H1 (cell line): ENCODE measurements around the gene CALML5. TPM values are rescaled to one million over a fixed set of nuclear protein-coding genes. Genes with fewer than 3 reads are reported as not detected.

ENCODE experiments used
- CTCF ChIA-PET: fragments of 300-600 bp; sonication (Branson Sonifier 250); formaldehyde crosslinking; loops from one replicate; lab custom pipeline; 2021; ENCODE audit not compliant: partially characterized antibody; lab: Charles Lee
- POLR2A ChIA-PET: fragments of 300-600 bp; sonication (Branson Sonifier 250); formaldehyde crosslinking; loops from one replicate; lab custom pipeline; 2021; ENCODE audit warnings: inconsistent platforms; ENCODE audit not compliant: partially characterized antibody; lab: Charles Lee
- DNase-seq, 2 experiments: peaks; one replicate each; pipeline versions ENCODE4 v3.0.0 to v3.0.0-alpha.2; 2010 to 2022; ENCODE audit warnings: low spot score in 2 of 2, low read depth in 1 of 2, mixed read lengths in 1 of 2
- FAIRE-seq: peaks from 2 replicates; lab custom pipeline; 2011; peaks lifted over from hg19 to GRCh38; lab: Jason Lieb, UNC
- H2AFZ ChIP-seq: 2 replicates; pipeline ENCODE4 v1.8.1; 2012; ENCODE audit warnings: low read length, inconsistent platforms
- H2AK5ac ChIP-seq: 2 replicates; pipeline ENCODE4 v1.6.1; 2013; ENCODE audit warnings: low read depth, low read length
- H2BK120ac ChIP-seq: replicated peaks from 2 replicates; pipeline ENCODE3; 2013; ENCODE audit warnings: low read depth, low read length, inconsistent platforms
- H2BK12ac ChIP-seq: 2 replicates; pipeline ENCODE4 v1.6.1; 2013; ENCODE audit warnings: low read depth, low read length
- H2BK15ac ChIP-seq: 2 replicates; pipeline ENCODE4 v1.6.1; 2013; ENCODE audit warnings: low read length
- H2BK20ac ChIP-seq: 2 replicates; pipeline ENCODE4 v1.6.1; 2013; ENCODE audit warnings: low read length
- H2BK5ac ChIP-seq: 2 replicates; pipeline ENCODE4 v1.6.1; 2013; ENCODE audit warnings: low read depth, low read length
- H3K14ac ChIP-seq: 2 replicates; pipeline ENCODE4 v1.6.1; 2013; ENCODE audit warnings: inconsistent platforms; ENCODE audit not compliant: insufficient read length
- H3K18ac ChIP-seq: 2 replicates; pipeline ENCODE4 v1.6.1; 2013; ENCODE audit warnings: low read length; ENCODE audit errors: extremely low read depth
- H3K23ac ChIP-seq: 2 replicates; pipeline ENCODE4 v1.6.1; 2013; ENCODE audit warnings: inconsistent platforms; ENCODE audit not compliant: insufficient read length
- H3K23me2 ChIP-seq: 2 replicates; pipeline ENCODE4 v1.6.1; 2013; ENCODE audit warnings: low read depth, low read length
- H3K27ac ChIP-seq: 2 replicates; pipeline ENCODE4 v1.6.1; 2011; ENCODE audit warnings: low read depth, low read length, inconsistent platforms
- H3K27me3 ChIP-seq, 4 experiments: replicated peaks in 1 of 4; 1 replicate in 1 of 4; 2 replicates in 3 of 4; pipeline versions ENCODE4 v1.6.1 to v1.8.1; 2011 to 2013; ENCODE audit warnings: low read length in 3 of 4, mild to moderate bottlenecking in 3 of 4, inconsistent platforms in 2 of 4, mixed read lengths in 2 of 4, moderate library complexity in 1 of 4; ENCODE audit not compliant: control insufficient read depth in 3 of 4, insufficient read depth in 3 of 4; ENCODE audit errors: extremely low read depth in 1 of 4
- H3K36me3 ChIP-seq, 4 experiments: 2 replicates each; pipeline versions ENCODE4 v1.6.1 to v1.8.1; 2011 to 2013; ENCODE audit warnings: mild to moderate bottlenecking in 4 of 4, low read length in 3 of 4, moderate library complexity in 2 of 4, control low read depth in 1 of 4, inconsistent platforms in 1 of 4; ENCODE audit not compliant: insufficient read depth in 4 of 4, control insufficient read depth in 2 of 4
- H3K4ac ChIP-seq: replicated peaks from 2 replicates; pipeline ENCODE3; 2013; ENCODE audit warnings: low read length, low read depth, mixed read lengths, inconsistent platforms; ENCODE audit not compliant: insufficient read length
- H3K4me1 ChIP-seq, 4 experiments: replicated peaks in 1 of 4; 1 replicate in 1 of 4; 2 replicates in 3 of 4; pipeline versions ENCODE4 v1.6.1 to v1.8.1; 2011 to 2013; ENCODE audit warnings: low read length in 3 of 4, inconsistent platforms in 2 of 4, mixed read lengths in 1 of 4; ENCODE audit not compliant: insufficient read depth in 4 of 4, control insufficient read depth in 3 of 4
- H3K4me2 ChIP-seq, 2 experiments: 2 replicates each; pipeline versions ENCODE4 v1.6.1 to v1.8.1; 2011 to 2013; ENCODE audit warnings: low read depth in 2 of 2, low read length in 2 of 2, control low read depth in 1 of 2, inconsistent platforms in 1 of 2, mild to moderate bottlenecking in 1 of 2; ENCODE audit not compliant: insufficient read depth in 1 of 2
- H3K4me3 ChIP-seq, 4 experiments: fragments of 200-600, 300-600 bp in 1 of 4; sonication (generic), shearing (Covaris generic), sonication (Bioruptor Twin) in 1 of 4; 2 replicates each; pipeline versions ENCODE4 v1.5.1 to v1.8.1; 2011 to 2016; ENCODE audit warnings: low read length in 4 of 4, low read depth in 3 of 4, control low read depth in 2 of 4, inconsistent platforms in 2 of 4, mild to moderate bottlenecking in 2 of 4, mixed read lengths in 1 of 4, moderate library complexity in 1 of 4; ENCODE audit not compliant: insufficient read depth in 2 of 4; ENCODE audit errors: extremely low read depth in 1 of 4
- H3K56ac ChIP-seq: replicated peaks from 2 replicates; pipeline ENCODE3; 2013; ENCODE audit warnings: low read depth, mild to moderate bottlenecking, mixed read lengths, low read length, inconsistent platforms; ENCODE audit not compliant: insufficient read length
- H3K79me1 ChIP-seq: 2 replicates; pipeline ENCODE4 v1.6.1; 2013; ENCODE audit warnings: low read depth, low read length, control low read depth
- H3K79me2 ChIP-seq, 2 experiments: 2 replicates each; pipeline versions ENCODE4 v1.6.1 to v1.8.1; 2012 to 2013; ENCODE audit warnings: low read length in 2 of 2, mild to moderate bottlenecking in 2 of 2, inconsistent platforms in 1 of 2; ENCODE audit not compliant: insufficient read depth in 2 of 2, control insufficient read depth in 1 of 2
- H3K9ac ChIP-seq, 4 experiments: replicated peaks in 1 of 4; 1 replicate in 1 of 4; 2 replicates in 3 of 4; pipeline versions ENCODE4 v1.6.1 to v1.8.1; 2011 to 2013; ENCODE audit warnings: low read depth in 3 of 4, low read length in 3 of 4, control low read depth in 2 of 4, mild to moderate bottlenecking in 2 of 4, moderate library complexity in 2 of 4, inconsistent platforms in 1 of 4; ENCODE audit errors: extremely low read depth in 1 of 4
- H3K9me3 ChIP-seq, 2 experiments: 2 replicates each; pipeline versions ENCODE4 v1.6.1 to v1.8.1; 2012 to 2013; ENCODE audit warnings: mild to moderate bottlenecking in 2 of 2, moderate library complexity in 2 of 2, control low read depth in 1 of 2, inconsistent platforms in 1 of 2, low read depth in 1 of 2, low read length in 1 of 2, mixed read lengths in 1 of 2; ENCODE audit not compliant: insufficient read depth in 2 of 2
- H4K20me1 ChIP-seq, 2 experiments: replicated peaks in 1 of 2; 2 replicates each; pipeline versions ENCODE3 to v1.8.1; 2011 to 2013; ENCODE audit warnings: inconsistent platforms in 2 of 2, low read length in 2 of 2, mild to moderate bottlenecking in 1 of 2; ENCODE audit not compliant: insufficient read depth in 2 of 2, control insufficient read depth in 1 of 2
- H4K5ac ChIP-seq: 2 replicates; pipeline ENCODE4 v1.6.1; 2013; ENCODE audit warnings: low read length, low read depth, mixed read lengths, inconsistent platforms; ENCODE audit not compliant: insufficient read length
- H4K8ac ChIP-seq: 2 replicates; pipeline ENCODE4 v1.8.0; 2013; ENCODE audit warnings: mild to moderate bottlenecking, moderate library complexity, low read length, inconsistent platforms; ENCODE audit not compliant: insufficient read depth; ENCODE audit errors: extremely low read depth
- H4K91ac ChIP-seq: replicated peaks from 2 replicates; pipeline ENCODE3; 2013; ENCODE audit warnings: low read length, mixed read lengths, inconsistent platforms; ENCODE audit not compliant: insufficient read length
- CBX8 ChIP-seq: fragments of 300-800, 300-1000 bp; sonication (generic); IDR thresholded peaks from 2 replicates; pipeline ENCODE4 v1.7.1; 2016; ENCODE audit warnings: low read depth, low read length, borderline replicate concordance
- POLR2AphosphoS5 ChIP-seq: IDR thresholded peaks from 2 replicates; pipeline ENCODE4 v1.6.1; 2011; ENCODE audit warnings: low read depth, low read length
- TAF1 ChIP-seq: IDR thresholded peaks from 2 replicates; pipeline ENCODE4 v1.6.1; 2011; ENCODE audit warnings: mild to moderate bottlenecking, low read depth, low read length
- WGBS, 2 experiments: shearing (Covaris generic) in 1 of 2; methylation state at CpG; one replicate each; pipeline versions ENCODE4 v1.1.6 to v1.1.7; 2013 to 2015; ENCODE audit warnings: low lambda C conversion rate in 2 of 2, mixed read lengths in 2 of 2, inconsistent platforms in 1 of 2, low coverage in 1 of 2, missing lambda C conversion rate in 1 of 2; ENCODE audit not compliant: insufficient replicate concordance in 2 of 2, insufficient coverage in 1 of 2, insufficient read length in 1 of 2; ENCODE audit errors: extremely low coverage in 1 of 2, missing lambda C conversion rate in 1 of 2; 5-methylcytosine and 5-hydroxymethylcytosine counted together
- polyA plus RNA-seq, 7 experiments: library from polyadenylated mRNA; depleted of rRNA in 3 of 7; stranded (reverse) in 5 of 7; unstranded in 2 of 7; fragments of >200 nt in 5 of 7; fragments of 200-250 nt in 2 of 7; gene quantifications; 1 replicate in 5 of 7; 2 replicates in 1 of 7; 4 replicates in 1 of 7; pipeline versions ENCODE4 v1.2.1 to v1.2.3, GENCODE V29; 2011 to 2013; ENCODE audit warnings: missing spikeins in 2 of 7, mixed read lengths in 2 of 7
- total RNA-seq: library from RNA; stranded (reverse); fragmentation: NEBNext Ultra II Directional; extraction: Animal tissue kit (Norgen Biotek cat#: 25700); gene quantifications from 2 replicates; pipeline ENCODE4 v1.2.1, GENCODE V29; 2021

Gene CALML5
- total and polyA plus RNA-seq, 2 of the 8 experiments (the other 6 are each of a cell fraction or from before 2014, with no cell fraction given) = not detected

DNA sequence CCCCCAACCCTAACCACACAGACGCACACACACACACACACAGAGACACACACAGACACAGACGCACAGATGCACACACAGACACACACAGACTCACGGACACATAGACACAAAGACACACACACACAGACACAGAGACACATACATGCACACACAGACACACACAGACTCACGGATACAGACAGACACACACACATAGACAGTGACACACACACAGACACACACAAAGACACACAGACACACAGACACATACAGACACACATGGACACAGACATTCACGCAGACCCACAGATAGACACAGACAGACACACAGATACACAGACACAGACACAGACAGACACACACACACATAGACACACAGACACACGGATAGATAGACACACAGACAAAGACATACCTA is 2.1 kb downstream of the CALML5 start:
- no peak overlapping the region for H3K18ac ChIP-seq
- peak overlapping the region; percentile 77 for H3K56ac ChIP-seq
- no peak overlapping the region for H2BK5ac ChIP-seq
- no peaks in the 10 kb centered on the region for H3K36me3 ChIP-seq
- CTCF ChIA-PET = no interaction called here
- peak overlapping the region; percentile 85 for H3K4ac ChIP-seq
- no peak overlapping the region for H3K9ac ChIP-seq
- H2AFZ ChIP-seq = no peak overlapping the region
- H3K4me3 ChIP-seq = no peak overlapping the region
- peaks cover 0 to 3% of the 10 kb centered on the region in 2 experiments for H4K20me1 ChIP-seq
- H3K79me1 ChIP-seq = no peaks in the 10 kb centered on the region
- peak overlapping the region; percentile 29; the same call in 1 of the 2 replicates for H2BK12ac ChIP-seq
- H3K23me2 ChIP-seq = peaks cover 12% of the 10 kb centered on the region; the same call in 1 of the 2 replicates
- no peak overlapping the region for H4K5ac ChIP-seq
- no peak overlapping the region for H4K8ac ChIP-seq
- H3K27ac ChIP-seq = no peak overlapping the region
- 88% methylated on average over 6 of the region's 6 CpGs; no CpG with 5 or more reads in 1 of the 2 experiments for WGBS, 2 experiments
- no peak overlapping the region for H3K4me2 ChIP-seq
- H3K79me2 ChIP-seq = no peaks in the 10 kb centered on the region
- no peak overlapping the region for H2AK5ac ChIP-seq
- no peak overlapping the region; the same call in 1 of the 2 replicates for H2BK15ac ChIP-seq
- H2BK20ac ChIP-seq = 0 out of 2 replicates have a peak overlapping the region, but pooled peaks have one; percentile 61
- peaks cover 4 to 6% of the 10 kb centered on the region in 2 experiments; a peak in 1 of 4 replicates for H3K9me3 ChIP-seq
- H3K14ac ChIP-seq = no peak overlapping the region
- H3K23ac ChIP-seq = no peak overlapping the region
- POLR2A ChIA-PET = no interaction called here
- DNase-seq (no peak), FAIRE-seq (no peak)
- H2BK120ac ChIP-seq = peak overlapping the region; percentile 72
- H3K4me1 ChIP-seq = peaks cover 0 to 3% (median 0%) of the 10 kb centered on the region in 4 experiments; a peak in 1 of 7 replicates
- H4K91ac ChIP-seq = peak overlapping the region; percentile 74
- no peaks in the 10 kb centered on the region for H3K27me3 ChIP-seq
- no peak for TF ChIP-seq TAF1
- TF ChIP-seq CBX8 = no peak
- no peak for TF ChIP-seq POLR2AphosphoS5
